ENCODE data around the gene PLEKHG3.

Gene PLEKHG3

GRCh38 chr14:64728856-64729255, 24.6 kb downstream of the PLEKHG3 start:
- DNase-seq, result no peak

DNA sequence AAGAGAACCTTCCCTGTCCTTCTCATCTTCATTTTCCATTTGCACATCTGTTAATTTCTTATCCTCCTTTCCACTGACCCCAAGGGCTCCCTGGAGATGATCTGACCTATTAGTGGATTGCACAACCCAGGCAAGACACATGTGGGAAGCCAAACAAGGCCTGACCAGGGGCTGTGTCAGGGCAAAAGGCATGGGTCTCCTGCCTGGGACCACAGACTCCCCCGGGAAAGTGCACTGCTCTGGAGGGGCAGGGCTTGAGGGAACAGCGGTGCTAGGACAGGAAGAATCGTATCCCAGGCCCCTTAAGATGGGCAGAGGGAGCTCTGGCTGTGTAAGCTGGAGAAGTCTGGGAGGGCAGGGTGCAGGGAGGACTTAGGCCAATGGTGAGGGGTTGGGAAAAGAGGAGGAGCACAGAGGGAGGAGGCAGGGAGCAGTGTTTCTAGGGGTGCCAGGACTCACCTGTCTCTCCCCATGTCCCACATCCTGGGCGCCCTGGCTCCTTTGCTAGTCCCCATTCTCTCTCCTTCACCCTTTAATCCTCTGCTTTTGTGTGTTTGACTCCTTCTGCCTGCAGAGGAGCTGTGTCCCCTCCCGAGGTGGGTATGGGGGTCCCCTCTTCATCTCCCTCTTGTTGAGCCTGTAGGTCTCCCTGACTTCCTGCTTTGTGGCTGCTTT, 25.3 kb downstream of the PLEKHG3 start:
- no peak for DNase-seq

DNA sequence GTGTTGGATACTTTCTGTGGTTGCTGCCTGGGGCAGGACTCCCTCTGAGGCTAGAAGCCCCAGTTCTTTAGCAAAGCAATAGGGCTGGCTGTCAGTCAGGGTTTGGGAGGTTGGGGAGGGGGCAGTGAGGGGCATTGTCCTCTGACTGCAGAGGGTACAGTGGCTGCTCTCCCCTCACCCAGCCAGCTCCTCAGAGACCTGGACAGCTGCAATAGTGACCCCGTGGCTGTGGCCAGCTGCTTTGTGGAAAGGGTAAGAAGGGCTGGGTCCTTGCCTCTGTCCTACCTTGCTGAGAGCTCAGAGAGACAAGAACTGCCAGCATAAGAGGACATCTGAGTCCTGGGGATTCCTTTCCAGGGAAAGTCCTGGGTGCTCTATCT, 25.8 kb downstream of the PLEKHG3 start:
- no peak for DNase-seq

GRCh38 chr14:64730681-64731080, 26.5 kb downstream of the PLEKHG3 start:
- no peak for DNase-seq

GRCh38 chr14:64731141-64731581, 26.9 kb downstream of the PLEKHG3 start:
- no peak for DNase-seq

DNA sequence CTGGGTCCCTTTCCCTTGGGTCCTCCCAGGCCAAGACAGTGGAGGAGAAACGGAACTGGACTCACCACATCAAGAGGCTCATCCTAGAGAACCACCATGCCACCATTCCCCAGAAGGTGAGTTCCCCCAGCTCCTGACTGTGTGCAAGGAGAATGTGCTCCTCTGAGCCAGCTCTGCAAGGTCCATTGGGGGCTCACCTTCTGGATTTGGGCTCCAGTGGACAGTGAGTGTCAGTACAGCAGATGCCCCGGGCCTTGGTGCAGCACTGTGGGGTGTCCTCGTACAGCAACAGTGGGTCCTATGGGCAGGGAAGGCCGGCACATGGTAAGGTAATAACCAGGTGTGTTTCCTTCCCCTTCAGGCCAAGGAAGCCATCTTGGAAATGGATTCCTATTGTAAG, 27.8 kb downstream of the PLEKHG3 start:
- DNase-seq, result no peak

- DNase-seq, result no peak
These were observed 28.4 kb downstream of the PLEKHG3 start for GRCh38 chr14:64732536-64733120.

- DNase-seq, result no peak
These were observed 29.1 kb downstream of the PLEKHG3 start for GRCh38 chr14:64733321-64733720.

DNA sequence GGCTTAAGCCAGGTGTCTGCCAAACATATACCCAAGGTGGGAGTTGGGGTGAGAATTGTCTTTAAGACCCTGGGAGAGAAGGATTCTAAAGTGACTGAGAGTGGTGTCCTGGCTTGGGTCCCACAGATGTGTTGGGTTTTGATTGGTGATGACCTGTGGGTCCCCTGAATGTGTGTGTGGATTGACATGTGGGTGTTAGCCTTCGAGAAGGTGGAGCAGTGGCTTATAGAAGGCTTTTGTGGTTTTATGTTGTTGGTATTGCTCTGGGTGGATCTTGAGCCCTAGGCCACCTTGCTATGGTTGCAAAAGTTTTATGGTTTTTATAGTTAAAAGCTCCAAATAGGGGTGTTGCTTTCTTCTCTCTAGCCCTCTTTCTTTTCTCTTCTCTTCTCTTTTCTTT, 29.7 kb downstream of the PLEKHG3 start:
- DNase-seq, result no peak

- DNase-seq, result no peak
These were observed 30.8 kb downstream of the PLEKHG3 start for GRCh38 chr14:64734990-64735389.

GRCh38 chr14:64736271-64737169, 32.3 kb downstream of the PLEKHG3 start:
- DNase-seq, result no peak

DNA sequence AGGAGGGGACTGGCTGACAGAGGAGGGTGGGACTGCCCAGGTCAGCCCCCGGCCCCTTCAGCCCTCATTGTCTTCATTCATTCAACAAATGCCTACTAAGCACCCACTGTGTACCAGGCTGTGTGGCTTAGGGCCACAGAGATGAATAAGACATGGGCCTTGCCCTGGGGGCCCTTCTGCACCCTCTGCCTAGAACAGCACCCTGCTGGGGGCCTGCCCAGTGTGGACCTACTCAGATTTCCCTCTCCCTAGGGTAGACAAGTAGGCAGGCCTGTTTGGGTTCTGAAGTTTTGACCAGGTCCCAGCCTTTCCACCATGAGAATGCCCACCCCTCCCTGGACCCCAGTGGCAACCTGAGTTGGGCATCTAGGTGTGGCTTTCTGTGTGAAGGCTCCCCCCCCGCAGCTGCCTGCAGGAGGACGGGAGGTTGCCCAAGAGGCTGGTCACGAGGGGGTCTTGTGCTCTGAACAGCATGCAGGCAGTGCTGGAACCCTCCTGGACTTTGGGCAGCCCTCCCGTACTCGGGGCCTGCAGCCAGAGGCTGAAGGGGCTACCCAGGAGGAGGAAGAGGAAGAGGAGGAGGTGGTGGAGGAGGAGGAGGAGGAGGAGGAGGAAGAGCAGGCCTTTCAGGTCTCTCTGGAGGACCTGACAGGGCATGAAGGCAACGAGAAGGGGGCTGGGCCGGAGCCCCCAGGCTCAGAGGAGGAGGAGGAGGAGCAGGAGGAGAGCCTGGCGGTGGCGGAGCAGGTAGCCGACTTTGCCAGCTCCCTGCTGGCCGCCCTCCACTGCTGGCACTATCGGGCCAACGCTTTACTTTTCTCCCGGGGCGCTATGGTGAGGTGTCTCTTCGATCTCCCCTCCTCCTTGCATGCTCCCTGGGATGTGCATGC, 33.4 kb downstream of the PLEKHG3 start:
- DNase-seq, result no peak

DNA sequence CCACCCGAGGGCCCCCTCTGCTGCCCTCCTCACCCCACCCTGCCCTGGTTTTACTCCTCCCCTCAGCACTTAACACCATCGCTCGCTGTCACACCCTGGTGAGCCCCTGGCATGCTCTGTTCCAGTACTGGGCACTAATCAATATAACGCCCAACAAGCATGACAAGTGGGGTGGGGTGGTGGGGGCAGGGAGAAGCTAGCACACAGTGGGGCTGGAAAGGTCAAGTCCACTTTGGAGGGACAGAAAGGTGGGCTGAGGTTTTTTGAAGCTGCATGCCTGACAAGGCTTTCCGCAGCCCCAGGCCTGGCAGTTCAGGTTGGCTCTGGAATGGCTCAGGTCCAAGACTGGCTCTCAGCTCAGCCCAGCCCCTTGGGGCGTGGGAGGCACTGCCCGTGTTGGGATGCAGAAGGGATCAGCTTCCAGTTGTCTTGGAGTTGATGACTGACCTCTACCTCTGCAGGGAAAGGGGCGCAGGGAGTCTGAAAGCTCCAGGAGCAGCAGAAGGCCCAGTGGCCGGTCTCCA, 34.1 kb downstream of the PLEKHG3 start:
- DNase-seq, result no peak

- no peak for DNase-seq
These were observed 37.0 kb downstream of the PLEKHG3 start for GRCh38 chr14:64741200-64741599.

DNA sequence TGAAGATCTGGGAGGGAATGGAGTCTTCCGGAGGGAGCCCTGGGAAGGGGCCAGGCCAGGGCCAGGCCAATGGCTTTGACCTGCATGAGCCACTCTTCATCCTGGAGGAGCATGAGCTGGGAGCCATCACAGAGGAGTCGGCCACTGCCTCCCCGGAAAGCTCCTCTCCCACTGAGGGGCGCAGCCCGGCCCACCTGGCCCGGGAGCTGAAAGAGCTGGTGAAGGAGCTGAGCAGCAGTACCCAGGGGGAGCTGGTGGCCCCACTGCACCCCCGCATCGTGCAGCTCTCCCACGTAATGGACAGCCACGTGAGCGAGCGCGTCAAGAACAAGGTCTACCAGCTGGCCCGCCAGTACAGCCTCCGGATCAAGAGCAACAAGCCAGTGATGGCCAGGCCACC, 37.7 kb downstream of the PLEKHG3 start:
- DNase-seq, result no peak

DNA sequence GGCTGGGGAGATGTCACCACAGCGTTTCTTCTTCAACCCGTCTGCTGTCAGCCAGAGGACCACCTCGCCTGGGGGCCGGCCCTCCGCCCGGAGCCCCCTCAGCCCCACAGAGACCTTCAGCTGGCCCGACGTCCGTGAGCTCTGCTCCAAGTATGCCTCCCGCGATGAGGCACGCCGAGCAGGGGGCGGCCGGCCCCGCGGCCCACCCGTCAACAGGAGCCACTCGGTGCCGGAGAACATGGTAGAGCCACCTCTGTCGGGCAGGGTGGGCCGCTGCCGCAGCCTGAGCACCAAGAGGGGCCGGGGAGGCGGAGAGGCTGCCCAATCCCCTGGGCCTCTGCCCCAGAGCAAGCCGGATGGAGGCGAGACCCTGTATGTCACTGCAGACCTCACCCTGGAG, 38.8 kb downstream of the PLEKHG3 start:
- no peak for DNase-seq

GRCh38 chr14:64745511-64746091, 41.4 kb downstream of the PLEKHG3 start:
- peak; percentile 3 for DNase-seq

DNA sequence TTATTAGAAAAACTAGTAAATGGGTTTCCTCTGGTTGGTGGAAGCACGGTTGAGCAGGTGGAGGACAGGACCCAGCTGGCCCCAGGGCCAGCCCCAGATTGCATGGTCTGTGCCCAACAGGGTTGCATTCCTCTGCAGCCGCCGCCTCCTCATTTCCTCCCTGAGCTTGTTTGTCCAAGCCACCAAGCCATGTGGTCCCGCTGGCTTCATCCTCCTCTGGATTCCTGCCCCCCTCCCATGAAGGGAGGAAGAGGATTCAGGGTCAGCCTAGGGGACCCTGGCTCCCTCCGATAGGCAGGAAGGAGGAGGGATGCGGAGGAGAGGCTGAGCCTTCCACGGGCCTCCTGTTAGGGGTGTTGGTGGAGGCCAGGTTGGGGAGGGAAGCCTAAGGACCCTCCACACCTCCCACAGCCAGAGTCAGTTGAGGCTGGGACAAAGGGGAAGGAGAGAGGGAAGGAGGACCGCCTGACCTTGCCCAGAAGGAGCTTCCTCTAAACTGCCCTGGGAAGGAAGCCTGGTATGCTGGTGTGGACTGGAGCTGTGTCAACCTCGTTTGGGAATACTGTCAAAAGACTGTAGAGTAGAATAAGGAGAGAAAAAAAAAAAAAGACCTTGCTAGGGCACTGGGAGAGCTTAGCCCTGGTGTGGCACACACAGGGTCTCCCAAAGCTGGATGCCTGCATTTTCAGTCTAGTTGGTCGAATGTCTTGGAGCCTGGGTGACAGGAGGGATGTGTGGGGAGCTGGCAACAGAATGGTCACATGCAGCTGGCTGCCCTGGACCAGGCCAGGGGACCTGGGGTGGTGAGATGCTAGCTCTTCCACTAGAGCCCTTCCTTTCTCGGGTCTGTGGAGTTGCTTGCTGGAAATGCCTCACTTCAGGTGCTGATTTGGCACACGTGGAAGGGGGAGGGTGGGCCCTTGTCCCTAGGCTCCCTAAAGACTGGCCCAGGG, 42.4 kb downstream of the PLEKHG3 start:
- no peak for DNase-seq

GRCh38 chr14:64747327-64747726, 43.1 kb downstream of the PLEKHG3 start:
- DNase-seq, result no peak

DNA sequence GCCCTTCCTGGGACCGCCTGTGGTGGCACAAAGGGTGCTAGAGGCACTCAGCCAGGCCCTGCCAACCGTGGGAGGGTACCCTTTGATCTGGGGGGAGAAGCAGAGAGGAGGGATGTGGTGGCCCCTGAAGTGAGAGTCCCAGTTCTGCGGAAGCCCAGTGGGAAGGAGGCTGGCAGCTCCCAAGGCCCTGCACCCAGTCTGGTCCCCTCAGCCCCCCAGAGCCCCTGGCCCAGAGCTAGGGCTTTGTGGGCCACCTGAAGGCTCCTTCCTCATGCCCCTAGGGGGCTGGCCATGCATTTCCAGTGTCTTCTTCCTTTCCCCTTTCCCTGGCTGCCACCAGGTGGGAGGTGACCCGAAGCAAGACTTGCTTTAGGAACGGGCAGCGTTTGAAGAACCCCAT, 44.3 kb downstream of the PLEKHG3 start:
- no peak for DNase-seq

Data from HCEC 1CT (cell line).